ENCODE measurements around the gene ARG2.

ARG2 gene

GRCh38 chr14:67602995-67603545, 16.6 kb upstream of the ARG2 start:
- intact Hi-C loops (cut with DNase I; ENCODE audit: low total_unique reads): no loop called here
- no peak overlapping the region for H3K4me3 ChIP-seq
- no peak overlapping the region for H3K27ac ChIP-seq
- peaks cover 0 to 4% of the 10 kb centered on the region in 2 donors for H3K27me3 ChIP-seq
- TF ChIP-seq CTCF (IDR thresholded peaks at IDR 0.05): no peak
- no peak for DNase-seq
- H3K36me3 ChIP-seq: no peaks in the 10 kb centered on the region
- H3K9me3 ChIP-seq: no peaks in the 10 kb centered on the region
- H3K4me1 ChIP-seq: peaks cover 0 to 19% (median 3%) of the 10 kb centered on the region in 4 donors

GRCh38 chr14:67607646-67608045, 12.1 kb upstream of the ARG2 start:
- no peaks in the 10 kb centered on the region for H3K4me1 ChIP-seq
- DNase-seq: no peak
- H3K9me3 ChIP-seq: no peaks in the 10 kb centered on the region
- TF ChIP-seq CTCF (IDR thresholded peaks at IDR 0.05): no peak
- H3K36me3 ChIP-seq: no peaks in the 10 kb centered on the region
- no peak overlapping the region for H3K27ac ChIP-seq
- no peak overlapping the region for H3K4me3 ChIP-seq
- H3K27me3 ChIP-seq: peaks cover 0 to 15% of the 10 kb centered on the region in 2 donors
- intact Hi-C loops (cut with DNase I; ENCODE audit: low total_unique reads): no loop called here

- Histone ChIP-seq H3K4me1 (no peaks in the 10 kb centered on the region), H3K27me3 (peaks cover 0 to 15% of the 10 kb centered on the region in 2 donors), H3K27ac (no peak overlapping the region), H3K36me3 (no peaks in the 10 kb centered on the region), H3K4me3 (no peak overlapping the region), H3K9me3 (no peaks in the 10 kb centered on the region)
- no peak for DNase-seq
- intact Hi-C loops (cut with DNase I; ENCODE audit: low total_unique reads): loop anchor here (10.0 kb wide), 1 partner anchor 95 kb away; the partner anchor contains the start of gene RDH12
- no peak for TF ChIP-seq CTCF (IDR thresholded peaks at IDR 0.05)
Observed at GRCh38 chr14:67609642-67610310, 9.9 kb upstream of the ARG2 start.

- no peak overlapping the region for H3K27ac ChIP-seq
- H3K27me3 ChIP-seq: peaks cover 0 to 15% of the 10 kb centered on the region in 2 donors
- H3K4me1 ChIP-seq: no peaks in the 10 kb centered on the region
- no peaks in the 10 kb centered on the region for H3K9me3 ChIP-seq
- TF ChIP-seq CTCF (IDR thresholded peaks at IDR 0.05): no peak
- no peaks in the 10 kb centered on the region for H3K36me3 ChIP-seq
- no peak for DNase-seq
- intact Hi-C loops (cut with DNase I; ENCODE audit: low total_unique reads): loop anchor here (10.0 kb wide), 1 partner anchor 94 kb away; the partner anchor contains the start of gene RDH12
- no peak overlapping the region for H3K4me3 ChIP-seq
Observed at GRCh38 chr14:67610491-67610890, 9.2 kb upstream of the ARG2 start.

- DNase-seq: no peak
- no peaks in the 10 kb centered on the region for H3K9me3 ChIP-seq
- peak; percentile 73 to 75 for TF ChIP-seq CTCF (IDR thresholded peaks at IDR 0.05)
- H3K27me3 ChIP-seq: no peaks in the 10 kb centered on the region
- intact Hi-C loops (cut with DNase I; ENCODE audit: low total_unique reads): loop anchor here (5.0 to 10.0 kb wide), 2 partner anchors 49 to 86 kb away; partner anchors contain the start of gene RDH12
- peak overlapping the region; percentile 83 to 85 for H3K27ac ChIP-seq
- peaks cover 0 to 29% (median 15%) of the 10 kb centered on the region in 4 donors for H3K4me1 ChIP-seq
- no peaks in the 10 kb centered on the region for H3K36me3 ChIP-seq
- H3K4me3 ChIP-seq: no peak overlapping the region
Observed at GRCh38 chr14:67618617-67619063, 1.1 kb upstream of the ARG2 start.
